ENCODE measurements around the gene CD209.

DNA sequence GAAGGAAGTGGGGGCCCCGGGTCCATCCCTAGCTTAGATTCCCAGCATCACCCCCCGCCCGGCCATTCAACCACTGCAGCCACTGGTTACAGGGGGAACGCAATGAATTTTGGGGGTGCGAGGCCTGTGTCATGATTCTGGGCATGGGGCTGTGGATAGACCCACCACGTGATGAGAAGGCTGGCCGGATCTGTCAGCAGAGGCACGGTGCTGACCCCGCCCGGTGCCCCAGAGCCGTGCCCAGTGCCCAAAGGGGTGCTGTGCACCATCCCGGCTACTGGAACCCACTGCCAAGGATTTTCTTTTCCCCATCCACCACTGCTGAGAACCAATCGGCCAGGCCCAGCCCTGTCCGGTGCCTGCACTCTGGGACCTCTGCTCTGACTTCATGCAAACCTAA, 43.1 kb upstream of the CD209 start:
- TF ChIP-seq POLR2A (IDR thresholded peaks at IDR 0.05; ENCODE audit: borderline replicate concordance, extremely low read depth, insufficient read depth, insufficient read length) (no peak), ZFX (IDR thresholded peaks at IDR 0.05) (no peak)

All from HCT116 (cell line).